HG03432 (cell line): ENCODE data around the gene PRUNE2.

Experiments
- ATAC-seq: cut with Tn5 transposase; IDR thresholded peaks from one replicate; pipeline ENCODE4 v1.9.1; 2021; ENCODE audit warnings: mild to moderate bottlenecking, moderate library complexity; ENCODE audit not compliant: unreplicated experiment

The PRUNE2 gene

GRCh38 chr9:76703270-76703669 lies 202.6 kb downstream of the PRUNE2 start:
- no peak for ATAC-seq

- no peak for ATAC-seq
Measured at GRCh38 chr9:76701441-76702039, 204.4 kb downstream of the PRUNE2 start.

- ATAC-seq, result no peak
Measured at GRCh38 chr9:76700916-76701315, 205.0 kb downstream of the PRUNE2 start.

GRCh38 chr9:76699971-76700370 lies 205.9 kb downstream of the PRUNE2 start:
- no peak for ATAC-seq

- ATAC-seq, result no peak
Measured at GRCh38 chr9:76697554-76697953, 208.4 kb downstream of the PRUNE2 start.

GRCh38 chr9:76697081-76697480 lies 208.8 kb downstream of the PRUNE2 start:
- no peak for ATAC-seq

- no peak for ATAC-seq
Measured at GRCh38 chr9:76693912-76694311, 212.0 kb downstream of the PRUNE2 start.

- no peak for ATAC-seq
Measured at GRCh38 chr9:76692458-76693129, 213.3 kb downstream of the PRUNE2 start.

GRCh38 chr9:76691517-76692313 lies 214.2 kb downstream of the PRUNE2 start:
- peak; percentile 66 for ATAC-seq

GRCh38 chr9:76690973-76691370 lies 214.9 kb downstream of the PRUNE2 start:
- ATAC-seq, result no peak

- no peak for ATAC-seq
Measured at GRCh38 chr9:76690246-76690972, 215.5 kb downstream of the PRUNE2 start.

- ATAC-seq, result no peak
Measured at GRCh38 chr9:76688471-76689238, 217.3 kb downstream of the PRUNE2 start.

- ATAC-seq, result no peak
Measured at GRCh38 chr9:76687861-76688391, 218.0 kb downstream of the PRUNE2 start.

- ATAC-seq, result no peak
Measured at GRCh38 chr9:76686756-76687155, 219.2 kb downstream of the PRUNE2 start.

- no peak for ATAC-seq
Measured at GRCh38 chr9:76684213-76684612, 221.7 kb downstream of the PRUNE2 start.

GRCh38 chr9:76681556-76681955 lies 224.4 kb downstream of the PRUNE2 start:
- ATAC-seq, result no peak

- peak; percentile 48 for ATAC-seq
Measured at GRCh38 chr9:76680716-76681425, 225.0 kb downstream of the PRUNE2 start.

GRCh38 chr9:76677481-76678055 lies 228.3 kb downstream of the PRUNE2 start:
- ATAC-seq, result no peak

GRCh38 chr9:76676857-76677256 lies 229.1 kb downstream of the PRUNE2 start:
- ATAC-seq, result no peak
